COLO829 (cell line): ENCODE data around the gene RASGEF1C.
"Not testable (repeated sequence)": the region's sequence is repeated elsewhere in the genome, so short reads cannot be mapped to it uniquely, and the experiment has no call there.

ENCODE experiments used
- DNase-seq: peaks from one replicate; pipeline ENCODE4 v3.0.0; 2012; ENCODE audit warnings: low spot score

Gene RASGEF1C

DNA sequence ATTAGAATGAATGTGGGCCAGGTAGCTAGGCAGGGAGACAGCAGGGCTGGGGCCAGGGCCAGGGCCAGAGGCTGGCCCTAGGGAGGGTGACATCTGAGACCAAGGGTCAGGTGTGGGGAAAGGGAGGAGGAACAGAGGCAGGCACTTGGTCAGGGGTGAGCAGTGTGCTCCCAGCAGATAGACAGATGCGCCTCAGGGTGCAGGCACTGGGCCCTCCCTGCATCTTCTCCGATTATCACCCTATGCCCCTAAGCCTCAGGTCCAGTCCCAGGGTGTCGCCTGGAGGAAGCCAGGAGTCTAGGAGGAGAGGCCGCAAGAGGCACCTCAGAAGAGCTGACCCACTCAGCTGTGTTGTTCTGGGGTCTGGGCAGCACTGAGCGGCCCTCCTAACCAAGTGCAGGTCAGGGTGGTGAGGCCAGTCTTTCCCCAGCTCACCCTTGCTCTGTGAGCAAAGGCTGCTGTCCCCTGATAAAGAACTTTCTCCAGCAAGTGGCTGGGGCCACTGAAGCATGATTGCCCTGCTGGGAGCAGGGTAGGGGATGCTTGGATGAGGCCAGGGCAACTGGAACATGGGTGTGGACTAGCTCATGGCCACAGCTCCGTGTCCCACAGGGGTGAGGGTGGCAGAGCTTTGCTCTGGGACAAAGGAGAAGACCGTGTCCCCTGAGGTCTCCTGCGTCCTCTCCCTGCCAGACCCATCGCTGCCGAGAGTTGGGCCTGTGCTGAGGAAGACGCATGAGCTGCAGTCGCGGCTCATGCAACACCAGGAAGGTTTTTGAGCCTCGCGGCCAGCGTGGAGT is 2.1 kb upstream of the RASGEF1C start:
- no peak for DNase-seq

DNA sequence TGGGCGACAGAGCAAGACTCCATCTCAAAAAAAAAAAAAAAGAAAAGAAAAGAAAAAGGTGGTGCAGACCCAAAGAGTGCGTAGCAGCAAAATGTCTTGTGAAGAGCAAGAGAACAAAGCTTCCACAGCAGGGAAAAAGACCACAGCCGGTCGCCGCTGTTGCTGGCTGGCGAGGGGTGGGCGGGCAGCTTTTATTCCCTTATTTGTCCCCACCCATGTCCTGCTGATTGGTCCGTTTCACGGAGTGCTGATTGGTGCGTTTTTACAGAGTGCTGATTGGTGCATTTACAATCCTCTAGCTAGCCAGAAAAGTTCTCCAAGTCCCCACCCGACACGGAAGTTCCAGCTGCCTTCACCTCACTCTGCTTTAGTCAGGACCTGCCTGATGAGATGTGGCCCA is 1.1 kb upstream of the RASGEF1C start:
- not testable (repeated sequence) for DNase-seq

DNA sequence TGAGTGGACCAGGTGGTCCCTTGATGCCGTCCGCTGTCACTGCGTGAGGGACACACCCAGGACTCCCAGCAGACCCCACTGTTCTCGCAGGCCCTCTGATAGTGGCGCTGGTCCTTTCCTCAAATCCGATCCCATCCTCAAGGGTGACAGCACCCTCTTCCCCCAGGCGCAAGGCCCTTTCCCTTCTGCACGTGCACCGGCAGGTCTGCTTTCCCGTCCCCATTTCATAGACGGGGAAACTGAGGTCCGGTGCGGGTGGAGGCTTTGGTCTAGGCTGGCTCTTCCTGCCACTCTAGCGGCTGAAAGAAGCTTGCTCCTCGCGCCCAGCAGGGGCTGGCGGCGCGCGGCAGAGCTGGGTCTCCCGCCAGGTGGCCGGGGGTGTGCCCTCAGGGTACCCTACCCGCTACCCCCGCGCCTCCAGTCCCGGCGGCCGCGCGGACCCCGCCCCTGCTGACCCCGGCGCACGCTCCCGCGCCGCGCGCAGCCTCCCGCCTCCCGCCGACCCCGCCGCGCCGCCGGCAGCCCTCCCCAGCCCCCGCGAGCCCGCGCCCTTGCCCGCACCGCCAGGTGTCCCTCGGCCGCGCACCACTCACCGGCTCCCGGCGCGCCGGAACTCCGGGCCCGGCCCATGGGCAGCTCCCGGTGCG is 453 bp downstream of the RASGEF1C start:
- DNase-seq: no peak

DNA sequence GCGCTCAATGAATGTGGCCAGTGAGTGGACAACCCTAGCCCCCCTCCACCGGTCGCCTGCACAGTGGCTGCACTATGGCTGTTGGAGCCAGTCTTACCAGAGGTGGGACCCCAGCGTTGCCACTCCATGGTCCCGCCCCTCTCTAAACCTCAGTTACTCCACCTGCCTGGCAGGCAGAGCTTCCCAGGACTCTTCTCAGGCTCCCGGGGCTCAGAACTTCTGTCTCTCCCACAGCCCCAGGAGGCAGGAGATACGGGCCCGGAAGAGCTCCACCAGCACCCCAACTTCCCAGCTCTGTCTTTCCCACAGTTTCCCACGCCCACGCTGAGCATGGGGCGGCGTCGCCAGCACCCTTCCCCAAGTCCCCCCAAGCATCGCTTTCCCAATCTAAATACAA is 975 bp downstream of the RASGEF1C start:
- no peak for DNase-seq

DNA sequence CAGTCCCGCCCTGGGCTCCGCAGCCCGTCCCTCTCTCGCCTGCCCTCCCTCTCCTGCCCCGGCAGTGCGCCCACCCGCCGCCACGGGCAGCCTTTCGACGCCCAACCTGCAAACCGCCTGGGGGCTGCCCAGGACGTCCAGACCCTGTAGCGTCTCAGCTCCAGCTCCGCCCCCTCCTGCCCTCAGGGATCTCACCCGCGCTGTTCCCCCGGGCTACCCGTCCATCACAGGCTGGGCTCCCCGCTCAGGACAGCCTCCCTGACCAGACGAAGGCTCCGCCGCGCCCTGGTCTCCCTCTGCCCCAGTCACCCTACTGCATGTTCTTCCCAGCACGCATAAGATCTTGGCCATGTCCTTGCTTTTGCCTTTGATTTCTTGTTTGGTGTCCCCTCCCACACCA is 1.4 kb downstream of the RASGEF1C start:
- no peak for DNase-seq

DNA sequence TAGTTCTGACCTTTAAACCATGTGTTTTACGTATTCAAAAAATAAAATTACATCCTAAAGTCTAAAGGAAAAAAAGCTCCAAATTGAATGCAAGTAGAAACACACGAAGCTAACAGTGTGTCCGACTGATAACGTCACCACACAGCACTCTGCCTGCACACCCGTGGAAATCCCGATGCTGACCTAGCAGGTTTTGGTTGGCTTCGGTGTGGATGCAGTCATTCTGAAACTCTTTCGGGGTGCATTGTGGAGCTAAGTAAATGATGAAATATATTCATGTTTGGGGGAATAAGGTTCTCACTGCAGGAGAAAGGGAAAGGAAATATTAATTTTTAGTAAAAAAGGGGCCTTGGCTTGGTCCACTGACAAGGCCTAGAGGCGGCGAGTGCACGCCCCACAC is 2.0 kb downstream of the RASGEF1C start:
- DNase-seq: no peak

DNA sequence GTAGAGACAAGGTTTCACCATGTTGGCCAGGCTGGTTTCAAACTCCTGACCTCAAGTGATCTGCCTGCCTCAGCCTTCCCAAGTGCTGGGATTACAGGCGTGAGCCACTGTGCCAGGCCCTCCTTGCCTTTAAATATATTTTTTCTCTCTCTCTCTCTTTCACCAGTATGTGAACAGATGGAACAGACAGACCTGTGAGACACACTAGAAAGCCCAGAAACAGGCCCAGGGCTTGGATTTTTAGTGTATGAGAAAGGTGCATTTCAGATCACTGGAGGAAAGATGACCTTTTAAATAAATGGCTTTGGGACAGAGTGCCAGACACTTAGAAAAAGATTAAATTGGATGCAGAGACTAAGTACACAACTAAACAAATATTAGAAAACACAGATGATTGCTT is 3.1 kb downstream of the RASGEF1C start:
- DNase-seq: no peak

DNA sequence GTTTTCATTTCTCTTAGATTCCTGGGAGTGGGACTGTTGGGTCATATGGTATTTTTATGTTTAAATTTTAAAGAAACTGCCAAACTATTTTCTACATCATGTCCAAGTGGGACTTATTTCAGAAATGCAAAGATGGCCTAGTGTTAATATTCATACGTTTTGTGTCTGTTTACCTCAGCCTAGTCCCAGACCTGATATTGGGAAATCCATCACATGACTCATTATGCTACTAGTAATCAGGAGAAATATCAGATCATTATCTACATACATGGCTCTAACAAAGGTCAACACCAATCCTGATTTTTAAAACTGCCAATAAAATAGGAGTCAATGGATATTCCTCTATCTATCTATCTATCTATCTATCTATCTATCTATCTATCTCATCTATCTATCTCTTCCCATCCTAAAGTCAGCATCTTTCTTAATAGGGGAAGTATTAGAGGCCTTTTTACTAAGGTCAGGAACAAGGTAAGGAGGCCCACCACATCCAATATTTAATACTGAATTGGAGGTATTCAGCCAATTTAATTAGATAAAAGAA is 4.7 kb downstream of the RASGEF1C start:
- DNase-seq: no peak

DNA sequence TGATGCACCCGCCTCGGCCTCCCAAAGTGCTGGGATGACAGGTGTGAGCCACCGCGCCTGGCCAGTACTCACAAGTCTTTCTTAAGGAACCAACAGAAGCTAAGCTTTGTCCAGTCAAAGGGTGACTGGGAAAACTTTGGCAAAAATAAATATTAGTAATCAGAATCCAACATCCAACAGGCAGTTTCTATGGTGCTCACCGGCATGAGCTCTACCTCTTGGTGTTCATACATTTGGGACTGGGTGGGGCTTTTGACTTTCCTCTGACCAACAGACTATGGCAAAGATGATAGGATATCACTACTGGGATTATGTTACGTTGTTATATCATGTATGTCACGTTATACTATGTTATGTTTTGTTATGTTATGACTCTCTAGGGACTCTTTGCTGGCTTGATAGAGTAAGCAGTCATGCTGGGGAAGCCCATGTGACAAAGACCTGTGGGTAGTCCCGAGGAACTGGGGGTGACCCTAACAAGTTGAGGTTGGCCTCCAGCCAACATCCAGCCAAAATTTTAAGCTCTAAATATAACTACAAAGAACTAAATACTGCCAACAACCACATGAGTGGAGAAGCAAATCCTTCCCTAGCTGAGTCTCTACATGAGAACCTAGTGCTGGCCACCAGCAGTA is 6.0 kb downstream of the RASGEF1C start:
- no peak for DNase-seq

DNA sequence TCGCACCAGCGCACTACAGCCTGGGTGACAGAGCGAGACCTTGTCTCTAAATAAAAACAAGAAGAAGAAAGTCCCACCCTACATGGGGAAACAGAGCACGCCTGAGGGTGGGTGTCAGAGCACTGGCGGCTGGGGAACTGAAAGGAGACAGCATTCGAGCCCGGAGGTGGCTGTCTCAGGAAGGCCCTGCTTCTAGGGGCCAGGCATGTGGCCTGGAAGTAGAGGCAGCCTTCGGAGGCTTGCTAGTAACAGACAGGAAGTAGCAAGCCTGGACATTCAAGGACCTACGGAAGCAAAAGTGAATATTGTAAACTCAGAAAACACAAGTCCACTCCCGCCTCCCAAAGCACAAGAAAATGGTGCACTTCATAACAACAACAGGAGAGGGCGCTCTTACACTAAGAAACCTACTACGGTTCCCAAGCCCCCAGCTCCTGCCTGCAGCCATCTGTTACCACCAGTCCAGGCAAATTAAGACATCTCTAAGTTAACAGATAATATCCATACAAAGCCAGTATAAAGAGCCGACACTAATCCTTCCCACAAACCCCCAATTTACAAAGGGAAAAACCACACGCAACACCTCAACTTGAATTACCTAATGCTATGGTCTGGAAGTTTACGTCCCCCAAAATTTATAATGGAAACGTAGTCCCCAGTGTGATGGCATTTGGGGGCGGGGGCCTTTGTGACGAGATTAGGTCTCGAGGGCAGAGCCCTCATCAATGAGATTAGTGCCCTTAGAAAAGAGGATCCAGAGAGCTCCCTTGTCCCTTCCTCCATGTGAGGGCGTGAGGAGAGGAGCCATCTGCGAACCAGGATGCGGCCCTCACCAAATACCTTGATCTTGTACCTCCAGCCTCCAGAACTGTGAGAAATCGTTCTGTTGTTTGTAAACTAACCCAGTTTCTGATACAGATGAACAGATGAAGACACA is 7.7 kb downstream of the RASGEF1C start:
- no peak for DNase-seq

DNA sequence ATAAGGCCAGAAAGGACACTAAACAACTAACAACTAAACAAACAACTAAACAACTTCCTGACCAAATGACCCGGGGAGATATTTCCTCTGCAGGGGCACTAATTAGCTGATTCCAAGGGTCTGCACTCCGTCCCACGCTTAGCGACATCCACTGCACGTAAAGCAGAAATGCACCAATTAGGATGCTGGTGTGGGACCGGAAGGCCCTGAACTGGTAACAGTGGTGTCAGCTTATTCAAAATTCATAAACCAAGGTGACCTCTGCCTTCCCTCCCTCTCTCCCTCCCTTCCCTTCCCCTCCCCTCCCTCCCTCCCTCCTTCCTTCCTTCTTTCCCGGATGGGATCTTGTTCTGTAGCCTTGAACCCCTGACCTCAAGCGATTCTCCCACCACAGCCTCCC is 9.6 kb downstream of the RASGEF1C start:
- no peak for DNase-seq

DNA sequence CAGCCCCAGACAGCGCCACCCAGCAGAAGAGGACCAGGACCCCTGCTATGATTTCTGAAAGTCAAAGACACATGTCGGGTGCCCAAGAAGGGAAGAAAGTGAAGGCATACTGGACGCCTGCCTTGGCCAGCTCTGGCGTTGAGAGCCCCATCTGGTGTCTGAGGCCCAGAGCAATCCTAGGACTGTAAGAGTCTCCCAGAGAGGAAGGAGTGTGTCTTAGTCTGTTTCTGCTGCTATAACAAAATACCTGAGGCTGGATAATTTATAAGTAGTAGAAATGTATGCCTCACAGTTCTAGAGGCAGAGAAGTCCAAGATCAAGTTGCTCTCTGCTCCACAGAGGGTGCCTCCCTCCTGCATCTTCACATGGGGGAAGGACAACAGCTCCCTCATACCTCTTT is 10.8 kb downstream of the RASGEF1C start:
- DNase-seq: no peak

DNA sequence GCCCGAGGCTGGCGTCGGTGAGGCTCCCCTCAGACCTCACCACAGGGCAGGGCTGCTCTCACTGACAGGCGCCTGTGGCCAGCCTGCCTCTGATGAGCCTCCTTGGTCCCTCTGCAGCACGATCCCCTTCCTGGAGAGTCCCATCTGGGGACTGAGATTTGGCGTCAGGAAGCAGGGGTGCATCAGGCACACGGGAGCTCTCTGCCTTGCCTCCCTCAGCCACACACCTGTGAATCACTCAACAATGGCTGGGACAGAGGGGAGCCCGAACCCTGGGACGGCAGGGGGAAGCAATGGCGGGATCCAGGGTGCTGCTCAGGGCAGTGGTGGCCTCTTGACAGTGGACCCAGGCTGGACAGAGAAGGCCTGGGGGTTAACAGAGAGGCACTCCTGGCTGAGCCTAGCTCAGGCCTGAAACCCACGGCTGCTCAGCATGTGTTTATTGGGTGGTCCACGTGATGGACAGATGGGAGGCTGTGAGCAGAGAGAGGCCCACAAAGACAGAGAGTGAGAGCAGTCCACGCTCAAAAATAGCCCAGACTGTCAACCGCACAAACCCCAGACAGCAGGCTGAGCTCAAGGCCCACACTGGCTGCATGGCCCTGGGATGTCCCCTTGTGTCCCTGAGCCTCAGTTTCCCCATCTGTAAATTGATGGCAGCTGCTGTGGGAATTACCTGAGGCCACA is 11.9 kb downstream of the RASGEF1C start:
- no peak for DNase-seq

DNA sequence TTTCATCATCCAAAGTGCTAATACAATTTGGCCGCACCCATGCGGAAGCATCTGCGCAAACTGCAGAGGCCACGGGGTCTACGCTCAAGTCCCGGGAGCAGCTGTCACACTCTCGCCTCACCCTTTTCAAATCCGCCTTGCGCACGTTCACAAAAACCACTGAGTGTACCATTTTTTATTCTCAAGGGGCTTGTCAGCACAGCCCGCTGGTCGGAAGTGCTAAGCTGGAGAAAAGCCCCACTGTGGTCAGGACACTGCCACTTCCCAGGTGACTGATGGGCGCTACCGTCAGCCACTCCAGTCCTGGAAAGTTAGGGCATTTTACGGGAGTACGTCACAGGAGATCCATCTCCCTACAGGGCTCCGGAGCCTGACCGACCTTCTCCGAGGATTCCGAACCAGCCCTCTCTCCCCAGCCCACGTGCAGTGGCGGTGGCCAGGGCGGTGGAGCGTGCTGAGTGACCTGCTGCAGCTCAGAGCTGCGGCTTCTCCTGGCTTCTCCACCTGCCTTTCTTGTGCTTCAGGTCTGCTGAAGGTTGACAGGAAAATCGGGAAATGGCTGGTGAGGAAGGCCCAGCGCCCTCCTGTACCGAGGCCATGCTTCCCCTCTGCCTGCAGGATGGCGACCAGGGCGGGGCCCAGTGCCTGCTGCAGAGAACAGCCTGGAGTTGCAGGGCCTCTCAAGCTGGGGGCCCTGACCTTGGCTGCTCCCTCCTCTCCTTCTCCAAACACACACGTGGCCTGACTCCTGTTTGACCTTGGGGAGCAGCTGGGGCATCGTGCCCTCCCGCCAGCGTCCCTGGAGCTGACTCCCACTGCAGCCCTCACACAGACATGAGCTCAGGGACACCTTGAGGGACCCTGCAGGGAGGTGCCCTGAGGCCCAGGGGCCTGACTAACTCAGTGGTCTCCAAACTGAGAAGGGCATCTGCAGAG is 14.3 kb downstream of the RASGEF1C start:
- DNase-seq: no peak

DNA sequence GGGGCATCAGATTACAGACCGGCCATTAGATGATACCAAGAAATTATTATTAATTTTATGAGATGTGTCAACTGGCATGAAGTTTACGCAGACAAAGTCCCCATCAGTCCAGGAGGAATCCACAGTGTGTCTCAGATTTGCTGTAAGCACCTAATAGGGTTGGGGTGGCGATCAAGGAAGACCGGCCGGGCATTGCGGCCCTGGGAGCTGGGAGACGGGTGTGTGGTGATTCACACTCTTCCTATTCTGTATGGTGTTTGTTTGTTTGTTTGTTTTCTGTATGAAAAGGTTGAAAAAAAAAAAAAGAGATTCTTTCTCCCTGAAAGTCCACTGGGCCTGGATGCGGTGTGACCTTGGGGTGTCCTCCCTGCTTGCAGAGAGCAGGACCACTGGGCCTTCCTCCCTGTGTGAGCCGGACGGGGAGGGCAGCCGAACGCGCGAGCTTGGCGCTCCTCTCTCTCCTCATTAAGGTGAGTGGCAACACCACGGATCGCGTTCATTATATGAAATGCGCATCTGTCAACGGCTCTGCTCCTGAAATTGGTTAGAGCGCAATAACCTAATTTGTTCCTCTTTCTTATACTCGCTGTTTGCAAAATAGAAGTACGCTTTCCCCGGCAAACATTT is 15.1 kb downstream of the RASGEF1C start:
- DNase-seq: no peak

DNA sequence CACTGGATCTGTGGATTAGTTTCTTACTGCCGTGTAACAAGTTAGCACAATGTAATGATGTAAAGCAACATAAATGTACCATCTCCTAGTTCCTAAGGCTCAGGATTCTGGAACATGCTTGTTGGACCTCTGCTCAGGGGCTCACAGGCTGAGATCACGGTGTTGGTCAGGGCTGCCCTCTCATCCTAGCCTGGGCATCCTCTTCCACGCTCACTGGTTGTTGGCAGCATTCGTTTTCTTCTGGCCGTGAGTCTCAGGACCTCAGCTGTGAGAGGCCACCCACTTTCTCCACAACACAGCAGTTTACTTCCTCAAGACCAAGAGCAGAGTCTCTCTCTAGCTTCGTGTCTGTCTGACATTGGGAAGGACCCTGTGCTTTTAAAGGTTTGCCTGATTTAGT is 17.3 kb downstream of the RASGEF1C start:
- DNase-seq: no peak

DNA sequence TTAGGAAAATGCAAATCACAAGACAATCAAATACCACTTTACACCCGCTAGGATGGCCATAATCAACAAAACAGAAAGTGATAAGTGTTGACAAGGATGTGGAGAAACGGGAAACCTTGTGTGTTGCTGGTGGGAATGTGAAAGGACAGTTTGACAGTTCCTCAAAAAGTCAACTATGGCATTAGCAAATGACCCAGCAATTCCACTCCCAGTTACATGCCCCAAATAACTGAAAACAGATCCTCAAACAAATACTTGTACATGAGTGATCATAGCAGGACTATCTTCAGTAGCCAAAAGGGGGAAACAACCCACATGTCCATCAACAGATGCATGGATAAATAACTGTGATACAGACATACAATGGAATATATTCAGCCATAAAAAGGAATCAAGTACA is 21.2 kb downstream of the RASGEF1C start:
- no peak for DNase-seq

DNA sequence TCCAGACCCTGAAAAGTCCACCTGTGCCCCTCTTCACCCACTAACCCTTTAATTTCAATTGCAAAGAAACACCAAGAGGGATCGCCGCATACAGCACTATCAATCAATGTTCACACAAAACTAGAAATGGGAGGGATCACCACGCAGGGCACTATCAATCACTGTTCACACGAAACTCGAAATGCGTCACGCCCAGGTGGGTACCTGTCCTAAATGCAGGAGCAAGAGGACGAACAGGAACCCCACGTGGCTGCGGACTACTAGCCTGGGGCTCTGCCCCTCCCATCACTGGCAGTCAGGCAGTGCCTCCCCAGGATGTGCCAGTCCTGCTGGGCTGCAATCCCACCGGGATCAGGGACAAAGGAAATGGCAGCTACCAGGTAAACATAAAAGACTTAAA is 28.2 kb downstream of the RASGEF1C start:
- DNase-seq: no peak

DNA sequence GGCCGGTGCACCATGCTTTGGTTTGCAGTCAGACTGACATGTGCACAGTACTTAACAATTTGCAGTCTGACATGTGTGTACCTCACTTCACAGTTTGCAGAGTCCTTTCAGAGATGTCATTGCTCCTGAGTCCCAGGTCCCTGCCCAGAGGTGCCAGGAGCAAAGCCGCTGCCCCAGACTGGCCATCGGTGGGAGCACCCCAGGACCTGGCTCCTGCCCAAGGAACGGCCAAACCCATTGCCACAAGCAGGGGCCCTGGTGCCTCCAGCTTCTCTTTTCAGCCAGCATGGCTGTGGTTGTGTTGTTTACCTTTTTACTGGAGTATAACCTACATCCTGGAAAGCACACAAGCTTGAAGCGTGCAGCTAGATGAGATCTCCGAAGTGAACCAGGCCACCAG is 28.6 kb downstream of the RASGEF1C start:
- DNase-seq: no peak
